Cerebellar nuclear complex (tissue), 1 donor: Measurements from ENCODE around the gene RBFOX2.

ENCODE experiments used
- DNase-seq, 2 experiments: peaks; one replicate each; lab custom pipeline; 2025; lab: John Stamatoyannopoulos, UW

Gene RBFOX2

DNA sequence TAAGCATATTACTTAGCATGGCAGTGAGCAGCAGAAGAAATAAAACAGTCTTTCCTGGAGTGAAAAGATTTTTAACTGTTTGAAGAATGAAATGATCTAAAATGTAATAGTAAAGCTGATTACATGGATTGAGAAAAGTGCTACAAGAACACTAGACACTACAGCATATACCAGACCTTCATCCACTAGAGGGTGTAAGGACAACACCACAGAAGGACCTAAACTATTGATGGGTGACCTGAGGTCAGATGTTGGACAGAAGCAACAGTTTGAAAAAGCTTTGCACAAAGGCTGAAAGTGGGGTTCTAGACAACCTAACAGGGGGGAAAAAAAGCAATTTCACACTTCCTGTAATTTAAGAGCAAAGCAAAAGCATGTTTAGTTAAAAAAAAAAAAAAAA lies 97.7 kb downstream of the RBFOX2 start:
- peak in 1 of 2 experiments; percentile 16 for DNase-seq

DNA sequence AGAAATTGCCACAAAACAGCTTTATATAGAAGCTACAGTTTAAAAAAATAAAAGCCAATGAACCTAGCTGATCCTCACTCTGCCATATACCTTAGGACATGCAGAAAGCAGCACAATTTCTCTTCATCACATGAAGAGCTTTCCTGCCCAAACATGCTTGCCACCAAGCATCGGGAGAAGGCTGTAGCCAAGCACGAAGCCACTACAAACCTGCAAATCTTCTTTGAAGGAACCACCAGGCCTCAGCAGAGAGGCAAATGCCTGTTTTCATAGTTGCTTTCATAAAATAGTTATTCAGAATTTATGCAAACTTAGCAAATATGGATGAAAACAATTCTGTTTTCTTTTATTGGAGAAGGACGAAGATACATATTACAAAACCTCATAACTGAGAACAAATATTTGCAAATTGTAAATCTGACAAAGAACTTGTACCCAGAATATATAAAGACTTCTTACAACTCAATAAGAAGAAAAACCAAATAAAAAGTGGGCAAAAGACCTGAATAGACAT lies 100.3 kb downstream of the RBFOX2 start:
- DNase-seq: no peak

DNA sequence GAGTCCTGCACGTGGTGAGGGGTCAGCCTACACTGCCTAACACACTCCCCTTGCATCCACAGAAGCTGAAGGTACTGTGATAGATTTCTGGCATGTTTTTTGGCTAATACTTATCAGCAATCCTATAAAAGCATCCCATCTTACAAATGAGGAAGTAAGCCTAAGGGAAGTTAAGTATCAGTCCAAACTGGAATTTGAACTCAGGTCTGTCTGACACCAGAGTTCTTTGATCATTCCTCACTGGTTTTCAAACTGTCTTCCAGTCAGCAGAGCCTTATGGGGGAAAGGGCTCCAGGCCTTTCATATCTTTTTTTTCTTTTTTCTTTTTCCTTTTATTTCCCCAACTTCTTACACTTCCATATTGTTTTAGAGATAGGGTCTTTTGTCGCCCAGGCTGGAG lies 105.6 kb downstream of the RBFOX2 start:
- no peak for DNase-seq

GRCh38 chr22:35921777-35922176 lies 106.8 kb downstream of the RBFOX2 start:
- no peak for DNase-seq

- DNase-seq: no peak
Observed at GRCh38 chr22:35921044-35921443, 107.6 kb downstream of the RBFOX2 start.

DNA sequence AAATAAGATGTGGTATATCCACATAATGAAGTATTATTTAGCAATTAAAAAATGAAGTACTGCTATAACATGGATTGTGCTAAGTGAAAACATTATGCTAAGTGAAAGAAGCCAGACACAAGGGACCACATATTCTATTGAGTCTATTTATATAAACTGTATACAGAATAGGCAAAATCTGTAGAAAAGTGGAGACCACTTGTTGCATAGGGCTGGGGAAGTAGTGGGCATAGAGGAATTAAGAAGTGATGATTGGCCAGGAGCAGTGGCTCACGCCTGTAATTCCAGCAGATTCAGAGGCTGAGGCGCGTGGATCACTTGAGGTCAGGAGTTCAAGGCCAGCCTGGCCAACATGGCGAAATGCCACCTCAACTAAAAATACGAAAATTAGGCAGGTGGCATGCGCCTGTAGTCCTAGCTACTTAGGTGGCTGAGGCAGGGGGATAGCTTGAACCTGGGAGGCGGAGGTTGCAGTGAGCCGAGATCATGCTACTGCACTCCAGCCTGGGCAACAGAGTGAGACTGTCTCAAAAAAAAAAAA lies 109.6 kb downstream of the RBFOX2 start:
- DNase-seq: no peak

GRCh38 chr22:35918456-35918855 lies 110.2 kb downstream of the RBFOX2 start:
- DNase-seq: no peak

DNA sequence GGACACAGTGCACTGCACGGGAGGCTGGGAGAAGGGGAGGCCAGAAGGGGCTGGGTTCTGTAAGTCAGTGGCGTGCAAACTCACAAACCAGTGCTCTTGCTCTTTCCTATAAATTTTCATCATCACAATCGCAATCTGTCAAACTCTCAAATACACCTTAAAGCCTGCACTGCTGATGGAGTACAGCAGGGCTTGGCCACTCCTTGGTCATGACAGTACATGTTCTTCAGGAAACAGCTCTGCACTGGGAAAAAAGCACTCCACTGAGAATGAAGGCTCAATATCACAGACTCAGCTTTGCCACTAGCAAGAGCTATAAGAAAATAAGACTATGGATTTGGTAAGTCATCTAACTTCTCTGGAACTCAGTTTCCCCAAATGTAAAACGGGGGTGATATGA lies 111.0 kb downstream of the RBFOX2 start:
- no peak for DNase-seq

GRCh38 chr22:35915477-35916013 lies 113.1 kb downstream of the RBFOX2 start:
- DNase-seq: no peak

DNA sequence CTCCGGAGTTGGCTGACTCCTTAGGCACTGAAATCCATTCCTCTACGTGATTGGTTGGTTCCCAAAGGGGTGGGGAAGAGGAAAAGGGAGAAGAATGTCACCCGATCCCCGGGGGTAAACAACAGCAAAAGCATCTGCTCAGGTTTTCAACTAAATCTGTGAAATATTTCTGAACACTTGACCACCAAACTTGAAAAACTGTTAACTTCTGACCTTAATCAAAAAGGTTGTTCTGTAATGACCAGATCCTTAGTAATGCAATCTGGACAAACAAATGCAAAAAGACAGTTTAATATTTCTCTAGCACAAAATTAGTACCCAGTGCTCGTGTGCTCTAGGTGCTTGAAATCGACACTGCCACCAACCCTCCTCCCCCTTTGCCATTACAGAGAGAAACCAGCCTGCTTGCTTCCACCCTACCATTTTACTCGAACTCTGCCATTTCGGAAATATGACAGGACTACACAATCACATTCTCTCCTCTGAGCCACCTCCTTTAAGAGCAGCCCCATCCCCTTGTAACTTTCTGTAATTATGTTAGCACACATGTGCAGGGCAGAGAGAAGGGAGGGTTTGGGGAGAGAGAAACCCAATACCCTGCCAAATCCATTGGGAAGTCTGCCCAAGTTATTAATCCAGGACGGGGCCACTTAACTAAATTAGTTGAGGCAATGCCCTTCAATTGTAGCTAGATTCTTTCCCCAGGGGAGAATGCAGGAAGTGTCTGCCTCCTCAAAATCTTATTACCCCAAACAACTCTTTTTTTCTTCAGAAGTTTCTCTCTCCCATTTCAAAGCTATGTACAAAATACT lies 113.8 kb downstream of the RBFOX2 start:
- DNase-seq: peak; percentile 34 to 61

GRCh38 chr22:35914357-35914664 lies 114.3 kb downstream of the RBFOX2 start:
- DNase-seq: no peak

DNA sequence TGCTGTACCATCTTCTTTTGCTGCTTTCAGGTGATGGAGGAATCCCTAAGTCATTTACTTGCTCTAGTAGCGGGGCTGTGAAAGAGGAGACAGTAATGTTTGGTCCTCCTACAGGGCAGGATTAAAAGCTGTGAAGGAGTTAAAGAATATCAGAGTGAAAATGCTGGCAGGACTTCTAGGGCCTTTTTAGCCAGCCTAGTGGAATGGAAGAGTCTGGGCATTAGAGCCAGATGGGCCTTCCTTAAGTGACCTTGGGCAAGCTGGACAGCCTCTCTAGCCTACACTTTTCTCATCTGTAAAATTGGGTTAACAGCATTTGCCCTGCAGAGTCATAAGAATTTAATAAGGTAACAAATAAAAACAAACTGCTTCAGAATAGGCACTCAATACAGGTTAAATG lies 114.7 kb downstream of the RBFOX2 start:
- no peak for DNase-seq

GRCh38 chr22:35912658-35913057 lies 116.0 kb downstream of the RBFOX2 start:
- DNase-seq: no peak

- DNase-seq: no peak
Observed at GRCh38 chr22:35911877-35912276, 116.7 kb downstream of the RBFOX2 start.

DNA sequence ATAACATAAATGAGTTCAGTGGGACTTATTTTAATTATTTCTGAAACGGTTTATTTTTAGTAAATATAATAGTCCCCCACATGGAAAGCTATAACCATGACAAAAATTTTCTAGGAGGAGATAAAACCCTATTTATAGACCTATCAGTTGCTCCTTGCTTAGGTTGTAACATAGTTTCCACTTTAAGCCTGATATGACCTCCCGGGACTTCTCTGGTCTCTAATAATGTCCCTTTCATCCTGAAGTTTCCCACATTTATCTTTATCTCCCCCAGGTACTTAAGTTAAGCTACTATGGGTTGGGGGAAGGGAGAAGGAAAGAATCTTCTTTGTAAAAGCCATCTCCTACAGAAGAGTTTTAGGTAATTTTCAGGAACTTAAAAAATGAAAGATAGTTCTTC lies 117.7 kb downstream of the RBFOX2 start:
- DNase-seq: no peak

DNA sequence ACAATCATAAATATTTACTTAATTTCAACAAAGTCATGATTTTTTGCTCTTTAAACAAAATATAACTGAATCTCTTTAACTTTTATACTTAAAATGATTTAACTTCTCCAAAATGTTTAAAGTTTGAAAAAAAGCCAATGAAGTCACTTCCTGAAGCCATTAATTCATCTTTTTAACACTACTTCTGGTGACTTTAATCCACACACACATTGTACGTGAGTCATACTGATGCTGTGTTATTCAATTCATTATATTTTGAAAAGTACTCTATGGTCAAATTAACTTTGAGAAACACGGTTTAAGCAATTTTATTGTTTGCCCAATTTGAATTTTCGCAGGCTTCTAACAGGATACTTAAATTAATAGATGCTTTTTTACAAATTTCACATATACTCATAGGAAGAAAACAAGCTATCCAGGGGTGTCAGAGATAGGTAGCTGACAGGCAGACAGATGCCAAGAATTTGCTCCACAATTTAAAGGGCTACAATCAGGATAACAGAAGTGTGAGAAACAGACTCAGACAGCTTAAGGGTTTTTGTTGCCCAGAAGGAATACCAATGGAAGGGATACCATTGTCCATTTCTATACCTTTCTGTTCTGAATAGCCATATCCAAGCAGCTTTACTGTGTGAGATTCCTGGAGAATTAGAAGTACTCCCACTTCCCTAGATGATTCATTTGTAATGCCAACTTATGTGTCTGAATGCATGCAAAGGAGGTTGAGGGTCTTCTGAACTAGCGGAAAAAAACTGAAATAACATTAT lies 118.4 kb downstream of the RBFOX2 start:
- DNase-seq: no peak

- DNase-seq: no peak
Observed at GRCh38 chr22:35905894-35906293, 122.7 kb downstream of the RBFOX2 start.

GRCh38 chr22:35904752-35905151 lies 123.9 kb downstream of the RBFOX2 start:
- DNase-seq: no peak

DNA sequence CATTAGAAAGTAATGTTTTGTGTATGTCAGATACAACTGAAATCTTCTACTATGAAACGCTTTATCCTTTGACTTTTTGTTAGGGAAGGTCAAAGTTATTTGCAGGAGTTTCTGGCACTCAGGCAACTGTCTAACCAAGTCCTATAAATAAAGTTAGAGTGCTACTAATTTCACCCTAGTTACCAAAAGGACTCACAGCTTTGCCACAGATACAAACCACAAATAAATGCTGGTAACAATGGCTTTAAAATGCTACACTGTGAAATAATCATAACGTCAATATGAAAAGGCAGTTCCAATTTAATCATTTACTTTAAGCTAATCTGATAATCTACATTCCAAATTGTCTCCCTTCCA lies 124.3 kb downstream of the RBFOX2 start:
- DNase-seq: no peak

- no peak for DNase-seq
Observed at GRCh38 chr22:35903571-35904335, 124.9 kb downstream of the RBFOX2 start.

- no peak for DNase-seq
Observed at GRCh38 chr22:35900483-35901168, 128.0 kb downstream of the RBFOX2 start.
